ENCODE data around the gene ST8SIA6. TPM values are rescaled to one million over a fixed set of nuclear protein-coding genes. Genes with fewer than 3 reads are reported as not detected.

ST8SIA6 gene
- total RNA-seq, 1 experiment from 2014 or later = not detected

DNA sequence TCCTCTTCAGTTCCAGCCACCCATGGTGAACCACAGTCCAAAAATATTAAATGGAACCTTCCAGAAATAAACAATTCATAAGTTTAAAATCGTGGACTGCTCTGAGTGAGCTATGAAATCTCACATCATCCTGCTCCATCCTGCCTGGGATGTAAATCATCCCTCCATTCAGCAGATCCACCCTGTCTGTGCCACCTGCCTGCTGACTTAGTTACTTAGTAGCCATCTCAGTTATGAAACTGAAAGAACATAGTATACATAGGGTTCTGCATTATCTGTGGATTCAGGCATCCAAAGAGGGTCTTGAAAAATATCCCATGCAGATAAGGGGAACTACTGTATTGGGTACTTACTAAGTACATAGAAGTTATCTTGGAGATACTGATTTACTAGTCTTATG lies 89.0 kb downstream of the ST8SIA6 start:
- no TSS peak for BruUV-seq (replicated peaks)
- H3K27ac ChIP-seq (ENCODE audit: low read depth, low read length, poor library complexity, severe bottlenecking) = no peak overlapping the region
- DNase-seq (ENCODE audit: low spot score) = no peak
- TF ChIP-seq CTCF (conservative IDR thresholded peaks at IDR 0.05; ENCODE audit: low read depth, low read length) (no peak), EZH2 (IDR thresholded peaks at IDR 0.05; ENCODE audit: borderline replicate concordance, low read depth, low read length, poor library complexity, severe bottlenecking) (no peak)
- no peaks in the 10 kb centered on the region for H3K4me1 ChIP-seq (ENCODE audit: insufficient read depth, low read length, poor library complexity, severe bottlenecking)
- peaks cover 4% of the 10 kb centered on the region for H3K27me3 ChIP-seq (replicated peaks; ENCODE audit: insufficient read depth, low read depth, low read length, poor library complexity)
- H3K9me3 ChIP-seq (ENCODE audit: low read depth, low read length, poor library complexity, severe bottlenecking) = no peaks in the 10 kb centered on the region
- CTCF ChIA-PET = interaction anchor here (0.6 to 1.3 kb wide), 2 partner anchors 10 to 1096 kb away, joined by 5 to 6 read pairs; no protein-coding TSS in a partner anchor
- H3K36me3 ChIP-seq (ENCODE audit: insufficient read depth, low read length, poor library complexity, severe bottlenecking) = no peaks in the 10 kb centered on the region
- POLR2A ChIA-PET (ENCODE audit: low non-redundant PET) = no interaction called here
- H3K4me3 ChIP-seq (ENCODE audit: low read depth, low read length, poor library complexity, severe bottlenecking) = no peak overlapping the region
- intact Hi-C loops (cut with micrococcal nuclease; ENCODE audit: unreplicated experiment) = no loop called here

DNA sequence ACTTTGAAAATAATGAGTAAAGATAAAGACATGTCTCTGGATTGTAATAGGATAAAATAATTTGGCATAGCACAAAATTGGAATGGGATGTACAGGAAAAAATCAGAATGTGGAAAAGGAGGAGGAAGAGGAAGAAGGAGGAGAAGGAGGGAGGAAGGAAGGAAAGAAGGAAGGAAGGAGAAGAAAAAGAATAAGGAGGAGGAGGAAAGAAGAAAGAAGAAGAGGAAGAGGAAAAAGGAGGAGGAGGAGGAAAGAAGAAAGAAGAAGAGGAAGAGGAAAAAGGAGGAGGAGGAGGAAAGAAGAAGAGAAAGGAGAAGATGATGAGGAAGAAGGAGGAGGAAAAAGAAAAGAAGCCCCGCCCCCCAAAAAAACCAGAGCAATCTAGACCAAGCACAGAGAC lies 95.9 kb downstream of the ST8SIA6 start:
- Histone ChIP-seq H3K4me3 (ENCODE audit: low read depth, low read length, poor library complexity, severe bottlenecking) (no peak overlapping the region), H3K27ac (ENCODE audit: low read depth, low read length, poor library complexity, severe bottlenecking) (no peak overlapping the region), H3K4me1 (ENCODE audit: insufficient read depth, low read length, poor library complexity, severe bottlenecking) (no peaks in the 10 kb centered on the region), H3K9me3 (ENCODE audit: low read depth, low read length, poor library complexity, severe bottlenecking) (no peaks in the 10 kb centered on the region), H3K36me3 (ENCODE audit: insufficient read depth, low read length, poor library complexity, severe bottlenecking) (no peaks in the 10 kb centered on the region), H3K27me3 (replicated peaks; ENCODE audit: insufficient read depth, low read depth, low read length, poor library complexity) (peaks cover 15% of the 10 kb centered on the region)
- no TSS peak for BruUV-seq (replicated peaks)
- TF ChIP-seq CTCF (conservative IDR thresholded peaks at IDR 0.05; ENCODE audit: low read depth, low read length) (no peak), EZH2 (IDR thresholded peaks at IDR 0.05; ENCODE audit: borderline replicate concordance, low read depth, low read length, poor library complexity, severe bottlenecking) (no peak)
- no peak for DNase-seq (ENCODE audit: low spot score)
- ChIA-PET POLR2A (ENCODE audit: low non-redundant PET) (no interaction called here), CTCF (no interaction called here)
- intact Hi-C loops (cut with micrococcal nuclease; ENCODE audit: unreplicated experiment) = no loop called here

DNA sequence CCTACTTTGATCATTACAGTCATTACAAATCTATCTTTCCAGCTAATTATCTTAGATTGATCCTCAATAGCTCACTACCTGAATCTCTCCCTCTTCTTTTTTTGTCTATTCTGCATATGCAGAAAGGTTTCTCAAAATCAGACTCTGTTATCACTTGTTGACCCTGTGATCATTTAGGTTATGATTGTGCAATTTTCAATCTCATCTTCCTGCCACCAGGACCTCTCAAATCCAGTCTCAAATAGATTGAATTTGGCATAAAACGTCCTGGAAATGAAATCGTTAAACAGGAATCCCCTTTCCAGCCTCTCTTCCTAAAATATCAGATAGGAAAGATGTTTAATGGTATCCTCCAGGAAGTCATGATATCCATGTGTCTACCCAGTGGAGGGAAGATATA lies 96.6 kb downstream of the ST8SIA6 start:
- ChIA-PET POLR2A (ENCODE audit: low non-redundant PET) (no interaction called here), CTCF (interaction anchor here (1.0 kb wide), 1 partner anchor 18 kb away, joined by 3 read pairs; no protein-coding TSS in a partner anchor)
- BruUV-seq (replicated peaks) = no TSS peak
- peaks cover 15% of the 10 kb centered on the region for H3K27me3 ChIP-seq (replicated peaks; ENCODE audit: insufficient read depth, low read depth, low read length, poor library complexity)
- no peaks in the 10 kb centered on the region for H3K36me3 ChIP-seq (ENCODE audit: insufficient read depth, low read length, poor library complexity, severe bottlenecking)
- no peaks in the 10 kb centered on the region for H3K9me3 ChIP-seq (ENCODE audit: low read depth, low read length, poor library complexity, severe bottlenecking)
- no peak overlapping the region for H3K27ac ChIP-seq (ENCODE audit: low read depth, low read length, poor library complexity, severe bottlenecking)
- TF ChIP-seq EZH2 (IDR thresholded peaks at IDR 0.05; ENCODE audit: borderline replicate concordance, low read depth, low read length, poor library complexity, severe bottlenecking) = no peak
- no peak for TF ChIP-seq CTCF (conservative IDR thresholded peaks at IDR 0.05; ENCODE audit: low read depth, low read length)
- H3K4me1 ChIP-seq (ENCODE audit: insufficient read depth, low read length, poor library complexity, severe bottlenecking) = no peaks in the 10 kb centered on the region
- no peak for DNase-seq (ENCODE audit: low spot score)
- intact Hi-C loops (cut with micrococcal nuclease; ENCODE audit: unreplicated experiment) = no loop called here
- no peak overlapping the region for H3K4me3 ChIP-seq (ENCODE audit: low read depth, low read length, poor library complexity, severe bottlenecking)

All from A673 (cell line).